Common myeloid progenitor, CD34-positive (primary cell): Measurements from ENCODE around the gene GUCY2F.

Experiments
- CTCF ChIA-PET: fragments of 350-600 bp; sonication (Branson Sonifier 250); formaldehyde crosslinking; loops from one replicate; lab custom pipeline; 2021; ENCODE audit warnings: antibody characterized with exemption; lab: Charles Lee
- POLR2A ChIA-PET: fragments of 350-600 bp; sonication (Branson Sonifier 250); formaldehyde crosslinking; loops from one replicate; lab custom pipeline; 2021; ENCODE audit warnings: antibody characterized with exemption; lab: Charles Lee
- DNase-seq, 3 donors: peaks; one replicate each; pipeline versions ENCODE4 v3.0.0 to v3.0.0-alpha.2; 2013
- H3K27ac ChIP-seq, 2 experiments: 1 replicate in 1 of 2; 2 replicates in 1 of 2; pipeline ENCODE4 v1.7.0; 2013; ENCODE audit warnings: inconsistent platforms in 2 of 2, low read length in 2 of 2, mild to moderate bottlenecking in 2 of 2, low read depth in 1 of 2, moderate library complexity in 1 of 2; ENCODE audit not compliant: severe bottlenecking in 2 of 2, insufficient read depth in 1 of 2, poor library complexity in 1 of 2
- H3K27me3 ChIP-seq, 5 experiments: replicated peaks in 2 of 5; 1 replicate in 3 of 5; 2 replicates in 2 of 5; pipeline versions ENCODE4 v1.6.1 to v1.7.0; 2013; ENCODE audit warnings: low read length in 4 of 5, mild to moderate bottlenecking in 2 of 5, moderate library complexity in 2 of 5, inconsistent platforms in 1 of 5; ENCODE audit not compliant: insufficient read depth in 5 of 5, control insufficient read depth in 4 of 5
- H3K36me3 ChIP-seq, 4 experiments: 1 replicate in 2 of 4; 2 replicates in 2 of 4; pipeline versions ENCODE4 v1.6.1 to v1.7.0; 2013; ENCODE audit warnings: low read length in 3 of 4, control low read depth in 1 of 4, mild to moderate bottlenecking in 1 of 4; ENCODE audit not compliant: control insufficient read depth in 4 of 4, insufficient read depth in 4 of 4
- H3K4me1 ChIP-seq, 4 experiments: 1 replicate in 3 of 4; 2 replicates in 1 of 4; pipeline versions ENCODE4 v1.6.1 to v1.7.1; 2013; ENCODE audit warnings: low read length in 3 of 4, mild to moderate bottlenecking in 3 of 4, control low read depth in 1 of 4, inconsistent platforms in 1 of 4, moderate library complexity in 1 of 4; ENCODE audit not compliant: control insufficient read depth in 4 of 4, insufficient read depth in 4 of 4; ENCODE audit errors: control extremely low read depth in 1 of 4
- H3K4me3 ChIP-seq, 7 experiments: 1 replicate in 4 of 7; 2 replicates in 3 of 7; pipeline versions ENCODE4 v1.5.1 to v1.7.0; 2013; ENCODE audit warnings: mild to moderate bottlenecking in 7 of 7, low read length in 6 of 7, moderate library complexity in 6 of 7, inconsistent platforms in 2 of 7, low read depth in 2 of 7, control low read depth in 1 of 7; ENCODE audit not compliant: insufficient read depth in 4 of 7, control insufficient read depth in 1 of 7; ENCODE audit errors: extremely low read depth in 1 of 7
- H3K9me3 ChIP-seq, 5 experiments: 1 replicate in 4 of 5; 2 replicates in 1 of 5; pipeline versions ENCODE4 v1.6.1 to v1.7.1; 2013; ENCODE audit warnings: low read length in 4 of 5, mild to moderate bottlenecking in 2 of 5, inconsistent platforms in 1 of 5, low read depth in 1 of 5, moderate library complexity in 1 of 5; ENCODE audit not compliant: control insufficient read depth in 4 of 5, insufficient read depth in 2 of 5; ENCODE audit errors: control extremely low read depth in 1 of 5
- WGBS: methylation state at CpG from one replicate; pipeline ENCODE4 v1.1.5; 2013; ENCODE audit not compliant: insufficient coverage; 5-methylcytosine and 5-hydroxymethylcytosine counted together

GUCY2F gene

DNA sequence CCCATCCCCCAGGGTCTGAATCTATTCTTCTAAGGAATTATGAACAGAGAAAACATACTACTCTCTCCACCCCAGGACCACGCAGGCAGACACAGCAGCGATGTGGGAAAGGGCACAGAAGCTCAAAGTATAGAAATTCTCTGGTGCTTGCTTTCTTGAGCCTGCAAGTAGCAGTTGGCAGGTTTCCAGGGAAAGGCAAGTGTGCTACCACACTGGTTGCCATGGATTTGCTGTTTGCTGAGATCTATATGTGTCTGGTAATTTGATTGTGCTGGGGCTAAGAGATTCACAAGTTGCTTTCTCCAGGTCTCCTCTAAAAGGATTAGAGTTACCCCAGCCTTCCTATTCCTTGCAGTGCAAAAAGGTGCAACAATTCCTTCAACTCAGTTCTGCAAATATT is 83.1 kb downstream of the GUCY2F start:
- ChIA-PET CTCF (no interaction called here), POLR2A (no interaction called here)
- Histone ChIP-seq H3K36me3 (no peaks in the 10 kb centered on the region), H3K4me3 (no peak overlapping the region), H3K9me3 (no peaks in the 10 kb centered on the region), H3K27ac (no peak overlapping the region), H3K27me3 (peaks cover 0 to 11% (median 0%) of the 10 kb centered on the region in 5 experiments), H3K4me1 (no peaks in the 10 kb centered on the region)
- no peak for DNase-seq
- 60% methylated on average over 1 of the region's 2 CpGs for WGBS

DNA sequence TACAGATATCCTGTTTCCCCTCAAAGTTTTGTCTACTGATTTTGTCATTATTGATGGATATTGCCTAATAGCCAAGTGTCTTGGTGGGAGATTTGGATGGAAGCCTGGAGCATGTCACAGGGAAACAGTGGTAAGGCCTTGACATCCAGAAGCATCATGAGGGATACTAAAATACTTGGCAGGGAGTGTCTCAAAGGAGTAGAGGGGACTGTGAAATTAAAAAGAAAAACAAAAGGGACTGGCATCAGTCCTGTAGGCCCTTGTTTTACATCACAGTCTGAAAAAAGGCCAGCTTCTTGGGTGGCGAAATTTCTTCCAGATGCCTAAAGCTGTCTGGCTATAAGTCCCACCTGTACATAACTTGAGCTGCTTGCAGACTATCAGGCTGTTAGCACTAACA is 83.8 kb downstream of the GUCY2F start:
- H3K4me1 ChIP-seq: no peaks in the 10 kb centered on the region
- WGBS: 93% methylated on average over 1 of the region's 1 CpG
- no peaks in the 10 kb centered on the region for H3K9me3 ChIP-seq
- H3K36me3 ChIP-seq: no peaks in the 10 kb centered on the region
- H3K4me3 ChIP-seq: no peak overlapping the region
- H3K27ac ChIP-seq: no peak overlapping the region
- POLR2A ChIA-PET: no interaction called here
- CTCF ChIA-PET: no interaction called here
- peaks cover 0 to 11% (median 0%) of the 10 kb centered on the region in 5 experiments for H3K27me3 ChIP-seq
- DNase-seq: no peak

DNA sequence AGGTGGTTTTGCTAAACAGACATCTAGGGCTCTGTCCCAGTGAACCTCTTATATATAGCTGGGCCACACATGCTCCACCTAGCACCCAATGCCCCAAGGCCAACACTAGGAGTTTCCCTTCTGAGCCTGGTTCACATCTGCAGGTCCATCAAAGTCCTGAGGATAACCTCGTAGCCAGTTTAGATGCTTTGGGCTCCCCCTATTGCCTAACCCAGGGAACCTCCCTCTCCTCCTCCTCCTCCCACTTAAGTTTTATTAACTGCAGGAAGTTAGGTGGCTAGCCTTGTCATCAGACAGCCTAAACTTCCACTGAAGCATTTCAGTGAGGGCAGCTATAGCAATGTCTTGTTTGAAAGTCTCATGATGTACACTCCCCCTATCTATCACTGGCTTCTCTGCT is 88.0 kb downstream of the GUCY2F start:
- ChIA-PET CTCF (no interaction called here), POLR2A (no interaction called here)
- DNase-seq: peak in 1 of 3 donors; percentile 3
- Histone ChIP-seq H3K9me3 (no peaks in the 10 kb centered on the region), H3K27me3 (peaks cover 0 to 14% (median 0%) of the 10 kb centered on the region in 5 experiments), H3K27ac (no peak overlapping the region), H3K4me1 (no peaks in the 10 kb centered on the region), H3K4me3 (no peak overlapping the region), H3K36me3 (no peaks in the 10 kb centered on the region)
- no CpG with 5 or more reads among the region's 1 CpG for WGBS

DNA sequence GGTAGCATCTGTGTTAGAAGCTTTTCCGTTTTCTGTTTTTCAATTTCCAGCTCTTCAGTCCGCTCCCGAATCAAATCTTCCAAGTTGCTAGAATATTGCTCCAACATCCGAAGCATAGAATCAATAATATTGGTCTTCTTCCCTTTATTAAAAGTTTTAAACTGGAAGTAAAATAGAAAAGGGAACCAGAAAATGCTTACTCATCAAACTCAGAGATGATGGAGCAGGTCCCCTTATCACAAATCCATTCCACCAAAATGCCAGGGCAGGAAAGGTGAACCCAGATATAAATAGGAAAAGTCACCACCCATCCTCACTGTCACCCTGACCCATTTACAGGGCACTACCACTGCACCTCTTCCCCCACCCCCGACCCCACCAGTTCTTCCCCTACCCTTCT is 89.0 kb downstream of the GUCY2F start:
- Histone ChIP-seq H3K36me3 (no peaks in the 10 kb centered on the region), H3K27ac (no peak overlapping the region), H3K4me3 (no peak overlapping the region), H3K4me1 (no peaks in the 10 kb centered on the region), H3K9me3 (no peaks in the 10 kb centered on the region), H3K27me3 (peaks cover 0 to 23% (median under 1%) of the 10 kb centered on the region in 5 experiments)
- POLR2A ChIA-PET: no interaction called here
- 20% methylated on average over 1 of the region's 5 CpGs for WGBS
- no peak for DNase-seq
- CTCF ChIA-PET: no interaction called here

DNA sequence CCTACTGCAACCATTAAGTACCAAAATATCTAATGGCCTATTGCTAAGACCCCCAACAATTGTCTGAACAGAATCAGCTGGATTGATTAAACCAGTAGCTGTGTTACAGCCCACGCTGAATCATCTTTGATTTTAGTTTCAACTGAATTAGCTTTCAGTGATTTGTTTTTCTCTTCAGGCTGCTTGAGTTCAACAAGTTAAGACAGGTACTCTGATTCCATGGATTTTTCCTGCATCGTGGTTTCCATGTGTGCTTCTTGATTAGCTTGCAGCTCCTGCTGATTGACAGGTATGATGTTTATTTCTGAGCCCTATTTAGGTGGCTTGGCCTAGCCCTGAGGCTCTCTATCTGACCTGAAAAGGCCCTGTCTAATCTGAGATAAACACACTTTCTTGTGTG is 91.3 kb downstream of the GUCY2F start:
- Histone ChIP-seq H3K4me3 (no peak overlapping the region), H3K4me1 (no peaks in the 10 kb centered on the region), H3K27me3 (peaks cover 0 to 15% (median 6%) of the 10 kb centered on the region in 5 experiments), H3K36me3 (no peaks in the 10 kb centered on the region), H3K9me3 (no peaks in the 10 kb centered on the region), H3K27ac (no peak overlapping the region)
- no peak for DNase-seq
- ChIA-PET POLR2A (no interaction called here), CTCF (no interaction called here)
- WGBS: 74% methylated on average over 2 of the region's 2 CpGs

DNA sequence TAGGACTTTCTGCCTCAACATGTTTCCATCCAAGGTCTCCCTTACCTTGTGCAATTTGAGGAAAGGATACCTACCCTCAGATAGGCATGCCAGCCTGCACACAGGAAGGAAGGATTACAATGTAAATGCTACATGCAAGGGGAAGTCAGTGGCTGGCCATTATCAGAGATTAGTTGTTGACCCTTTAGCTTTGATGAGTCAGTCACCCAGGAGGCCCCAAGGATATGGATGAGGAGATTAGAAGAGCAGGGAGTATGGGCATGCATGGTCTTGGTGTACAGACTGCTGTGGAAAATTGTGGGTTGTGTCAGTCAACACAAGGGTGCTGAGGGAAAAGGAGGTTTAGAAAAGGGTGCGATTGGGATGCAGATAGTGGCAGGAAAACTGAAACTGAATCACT is 92.0 kb downstream of the GUCY2F start:
- CTCF ChIA-PET: no interaction called here
- Histone ChIP-seq H3K4me1 (no peaks in the 10 kb centered on the region), H3K27ac (no peak overlapping the region), H3K27me3 (peaks cover 2 to 15% (median 4%) of the 10 kb centered on the region in 5 experiments), H3K36me3 (no peaks in the 10 kb centered on the region), H3K4me3 (no peak overlapping the region), H3K9me3 (no peaks in the 10 kb centered on the region)
- WGBS: no CpG with 5 or more reads among the region's 1 CpG
- no peak for DNase-seq
- POLR2A ChIA-PET: no interaction called here

DNA sequence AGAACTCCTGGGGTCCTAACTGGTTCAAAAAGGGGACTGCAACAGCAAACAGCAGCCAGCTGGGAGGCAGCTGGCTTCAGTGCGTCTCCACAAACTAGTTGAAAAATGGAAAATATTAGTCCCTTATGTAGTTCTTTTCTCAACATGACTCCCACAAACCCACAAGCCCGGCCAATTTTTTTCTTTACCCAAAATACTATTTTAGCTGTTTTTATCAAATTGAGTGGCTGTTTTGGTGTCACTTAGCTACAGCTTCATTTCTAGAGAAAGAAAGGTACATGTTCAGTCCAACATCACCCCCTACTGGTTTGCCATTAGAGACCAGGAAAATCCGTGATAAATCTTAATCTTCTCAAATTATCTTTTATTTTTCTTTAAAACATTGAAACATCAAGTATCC is 97.2 kb downstream of the GUCY2F start:
- ChIA-PET CTCF (interaction anchor here (1.2 to 2.1 kb wide), 3 partner anchors 685 to 801 kb away, joined by 4 to 7 read pairs (median 4); no protein-coding TSS in a partner anchor), POLR2A (no interaction called here)
- H3K4me3 ChIP-seq: no peak overlapping the region
- H3K27me3 ChIP-seq: peaks cover 2 to 24% (median 12%) of the 10 kb centered on the region in 5 experiments
- H3K36me3 ChIP-seq: no peaks in the 10 kb centered on the region
- H3K4me1 ChIP-seq: no peaks in the 10 kb centered on the region
- 10% methylated on average over 1 of the region's 3 CpGs for WGBS
- DNase-seq: peak; percentile 2 to 31 (median 14)
- H3K9me3 ChIP-seq: no peaks in the 10 kb centered on the region
- no peak overlapping the region for H3K27ac ChIP-seq
